Dedifferentiated amniotic fluid mesenchymal stem cell (primary cell): ENCODE measurements around the gene SMIM41.

Experiments used
- DNase-seq: peaks from one replicate; pipeline ENCODE4 v3.0.0-alpha.2; 2016; ENCODE audit errors: extremely low spot score

The SMIM41 gene

DNA sequence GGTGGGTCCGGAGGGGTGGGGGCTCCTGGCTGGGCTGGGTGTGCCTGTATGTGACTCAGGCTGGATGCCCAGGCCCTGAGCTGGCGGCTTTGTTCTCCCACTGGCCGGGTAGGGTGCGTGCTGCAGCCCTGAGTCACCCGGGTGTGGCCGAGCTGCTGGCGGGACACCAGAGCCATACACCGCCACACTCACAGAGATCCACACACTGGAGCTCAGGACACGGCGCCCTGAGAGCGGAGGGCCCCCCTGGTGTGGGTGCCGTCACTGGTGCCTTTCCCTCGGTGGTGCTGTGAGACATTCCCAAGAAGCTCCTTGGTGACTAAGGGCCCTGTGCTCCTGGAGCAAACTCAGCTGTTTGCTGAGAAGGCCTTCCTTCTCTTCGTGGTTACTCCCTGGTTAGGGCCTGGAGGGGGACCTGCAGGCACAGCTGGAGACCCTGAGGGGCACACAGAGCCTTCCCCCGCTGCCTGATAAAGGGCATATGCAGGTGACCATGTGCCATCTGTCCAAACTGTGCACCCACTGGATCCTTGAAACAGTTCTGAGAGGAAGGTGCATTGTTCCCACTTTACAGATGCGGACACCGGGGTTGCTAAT lies 68.0 kb downstream of the SMIM41 start:
- DNase-seq = peak; percentile 97

DNA sequence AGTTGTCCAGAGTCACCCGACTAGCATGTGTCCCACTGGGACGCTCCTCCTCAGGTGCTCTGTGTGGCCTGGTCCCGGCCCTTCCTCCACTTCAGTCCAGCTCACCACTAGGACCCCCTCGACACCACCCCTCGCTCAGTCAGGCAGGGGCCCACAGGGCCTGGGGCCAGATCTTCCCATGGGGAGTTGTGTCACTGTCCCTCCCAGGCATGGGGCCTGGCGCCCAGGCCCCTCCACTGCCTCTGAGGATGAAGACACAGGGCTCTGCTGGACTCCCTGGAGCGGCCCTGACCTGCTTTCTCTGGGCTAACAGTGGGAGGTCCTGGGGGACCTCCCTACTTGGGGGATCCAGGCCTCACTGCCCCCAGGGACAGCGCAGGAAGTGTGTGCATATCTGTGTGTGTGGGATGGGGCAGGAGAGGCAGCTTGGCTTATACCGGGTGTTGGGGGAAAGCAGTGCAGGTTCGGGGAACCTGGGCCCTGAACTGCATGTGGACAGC lies 68.5 kb downstream of the SMIM41 start:
- no peak for DNase-seq

DNA sequence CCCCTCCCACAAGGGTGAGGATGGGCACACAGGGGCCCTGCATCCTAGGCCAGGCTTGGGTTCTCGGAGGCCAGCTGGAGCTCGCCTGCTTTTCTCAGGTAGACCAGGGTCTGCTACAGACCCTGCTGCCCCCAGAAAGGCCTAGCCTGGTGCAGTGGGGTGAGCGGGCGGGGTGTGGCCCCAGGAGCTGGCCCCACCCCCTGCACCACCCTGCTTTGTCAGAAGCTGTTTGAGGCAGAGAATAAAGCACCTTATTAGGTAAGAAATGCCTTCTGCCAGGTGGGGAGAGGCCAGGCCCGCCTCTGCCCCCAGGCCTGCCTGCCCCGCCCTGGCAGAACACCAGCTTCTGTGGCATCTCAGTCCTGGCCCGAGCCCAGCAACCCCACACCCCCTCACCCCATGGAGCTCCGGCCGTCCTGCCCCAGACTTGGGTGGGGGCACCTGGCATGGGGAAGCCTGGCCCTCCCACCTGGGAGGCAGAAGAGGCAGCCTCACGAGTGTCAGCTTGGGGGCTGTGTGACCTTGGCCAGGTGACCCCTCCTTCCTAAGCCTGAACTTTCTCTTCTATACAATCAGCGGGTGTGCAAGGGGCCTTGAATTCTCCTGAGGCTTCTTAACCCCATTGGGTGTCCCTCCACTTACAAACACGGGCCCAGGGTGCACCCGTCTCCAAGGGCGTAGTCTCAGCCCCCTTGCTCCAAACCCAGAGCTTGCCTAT lies 69.1 kb downstream of the SMIM41 start:
- no peak for DNase-seq

DNA sequence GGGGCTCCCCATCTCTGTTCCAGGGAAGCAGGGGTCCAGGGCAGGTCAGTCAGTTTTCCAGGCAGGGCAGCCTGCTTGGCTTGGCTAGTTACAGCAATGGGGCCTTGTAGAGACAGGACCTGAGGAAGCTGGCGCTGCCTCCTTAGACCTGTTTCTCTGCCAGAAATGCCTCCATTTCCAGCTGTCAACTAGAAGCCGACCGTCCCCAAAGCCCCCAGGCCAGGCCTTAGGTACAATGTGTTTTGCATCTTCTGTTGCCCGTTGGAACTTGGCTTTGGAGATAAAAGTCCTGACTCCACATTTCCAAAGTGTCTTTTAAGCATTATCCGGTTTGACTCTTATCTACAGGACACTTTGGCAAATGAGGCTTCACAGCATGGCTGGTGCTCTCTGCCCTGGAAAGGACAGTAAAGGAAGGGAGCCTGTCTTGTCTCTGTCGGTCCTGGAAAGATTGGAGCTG lies 69.7 kb downstream of the SMIM41 start:
- DNase-seq = no peak

DNA sequence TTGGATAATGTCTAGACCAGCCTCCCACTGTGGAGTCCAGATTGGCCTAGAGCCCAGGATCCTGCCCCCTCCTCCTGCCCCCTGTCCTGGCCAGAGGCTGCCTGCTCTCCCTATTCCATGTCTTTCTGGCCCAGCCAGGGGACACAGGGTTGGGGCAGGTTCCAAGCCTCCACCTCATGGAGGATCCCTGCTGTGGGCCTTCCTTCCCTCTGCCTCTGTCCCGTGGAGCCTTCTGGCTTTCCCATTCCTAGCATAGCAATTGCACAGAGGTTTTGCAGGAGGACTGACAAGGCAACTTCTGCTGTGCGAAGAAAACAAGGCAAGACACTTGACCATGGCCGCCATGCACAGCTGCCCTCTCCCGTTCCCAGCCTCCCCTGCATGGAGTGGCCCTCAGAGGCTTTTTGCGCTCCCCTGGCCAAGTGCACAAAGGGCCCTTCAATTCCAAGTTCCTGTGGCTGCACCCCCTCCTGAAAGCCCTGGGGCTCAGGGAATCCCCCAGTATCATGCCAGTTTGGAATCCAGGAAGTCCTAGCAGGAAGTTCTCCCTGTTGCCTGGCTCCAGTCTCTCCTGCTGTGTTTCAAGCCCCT lies 70.2 kb downstream of the SMIM41 start:
- DNase-seq = no peak

DNA sequence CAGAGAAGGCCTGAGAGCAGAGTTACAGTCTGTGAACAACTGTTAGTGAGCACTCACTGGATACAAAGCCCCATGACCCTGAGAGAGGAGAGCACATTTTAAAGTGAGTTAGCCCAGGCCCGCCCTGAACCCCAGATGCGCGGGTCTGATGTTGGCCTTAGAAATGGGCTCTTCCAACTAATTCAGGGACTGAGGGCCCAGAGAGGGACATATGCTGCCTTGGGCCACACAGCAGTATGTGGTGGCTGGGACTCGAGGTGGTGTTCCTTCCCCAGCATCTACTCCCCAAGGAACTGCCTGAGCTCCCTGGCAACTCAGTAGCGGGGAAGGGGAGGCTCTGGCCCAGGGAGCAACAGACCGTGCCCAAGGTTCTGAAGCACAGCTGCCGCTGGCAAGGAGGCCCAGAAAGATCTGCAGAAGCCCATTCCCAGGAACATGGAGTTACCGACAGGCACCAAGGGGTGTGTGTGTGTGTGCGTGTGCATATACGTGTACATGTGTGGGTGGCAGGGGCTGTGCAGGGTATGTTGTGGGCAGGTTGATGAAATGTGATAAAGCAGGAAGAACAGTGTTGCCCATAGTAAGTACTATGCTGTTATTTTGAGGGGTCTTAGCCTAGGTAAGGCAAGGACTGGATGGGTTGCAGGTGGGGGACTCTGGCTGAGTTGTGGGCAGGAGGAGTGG lies 71.8 kb downstream of the SMIM41 start:
- DNase-seq = no peak

DNA sequence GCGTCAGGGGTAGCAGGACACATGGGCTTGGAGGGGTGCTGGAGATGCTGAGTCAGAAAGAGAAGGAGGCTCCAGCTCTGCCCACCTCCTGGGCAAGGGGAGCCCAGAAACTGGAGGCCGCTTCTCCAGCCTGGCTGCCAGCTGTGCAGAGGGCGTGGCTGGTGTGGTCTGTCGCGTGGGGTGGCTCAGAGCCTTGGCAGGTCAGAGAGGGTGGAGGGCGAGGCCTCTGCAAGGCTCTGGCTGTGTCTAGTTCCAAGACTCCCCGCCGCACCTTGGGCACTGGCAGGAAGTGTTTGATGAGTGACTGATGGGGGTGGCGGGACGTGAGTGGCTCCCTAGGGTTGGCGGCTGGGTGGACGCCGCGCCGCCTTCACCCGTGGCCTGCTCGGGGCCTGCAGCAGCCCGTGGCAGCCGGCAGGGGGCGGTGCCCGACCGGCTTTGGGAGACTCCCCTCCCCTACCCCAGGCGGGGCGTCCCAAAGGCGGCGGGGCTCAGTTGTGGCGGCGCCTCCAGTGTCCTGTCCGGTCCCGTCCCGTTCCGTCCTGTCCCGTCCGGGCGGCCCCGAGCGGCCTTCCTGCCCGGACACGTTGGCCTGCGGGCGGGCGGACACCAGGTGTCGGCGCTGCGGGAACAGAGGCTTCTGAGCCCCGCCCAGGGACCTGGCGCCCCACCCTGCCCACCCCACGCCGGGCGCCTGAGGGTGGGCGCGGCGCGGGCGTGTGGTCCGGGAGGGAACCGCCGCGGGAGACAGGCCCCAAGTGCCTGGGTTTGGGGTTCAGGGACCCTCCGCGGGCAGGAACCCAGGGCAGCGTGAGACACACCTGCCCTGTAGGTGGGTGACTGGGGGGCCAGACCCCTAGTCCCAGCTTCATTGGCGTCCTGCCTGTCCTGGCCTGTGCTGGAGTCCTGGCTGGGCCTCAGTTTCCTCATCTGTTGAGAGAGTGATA lies 72.6 kb downstream of the SMIM41 start:
- DNase-seq = no peak

DNA sequence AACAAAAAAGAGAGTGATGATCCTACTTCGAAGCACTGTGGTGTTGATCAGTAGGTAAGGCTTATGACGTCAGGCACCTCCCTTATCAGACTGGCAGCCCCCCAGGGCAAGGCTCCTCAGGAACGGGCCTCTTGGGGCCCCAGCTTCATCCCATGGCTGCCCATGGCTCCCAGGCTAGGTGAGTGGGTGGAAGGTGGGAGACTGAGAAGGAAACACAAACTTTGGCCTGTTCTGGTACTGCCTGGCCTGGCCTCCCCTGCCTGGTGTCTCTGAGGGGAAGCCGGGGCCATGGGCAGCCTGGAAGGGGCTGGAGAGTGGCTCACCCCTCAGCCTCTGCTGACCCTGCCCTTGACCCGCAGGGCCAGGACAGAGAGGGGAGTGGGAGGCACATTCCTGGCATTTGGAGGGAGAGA lies 73.4 kb downstream of the SMIM41 start:
- DNase-seq = no peak

DNA sequence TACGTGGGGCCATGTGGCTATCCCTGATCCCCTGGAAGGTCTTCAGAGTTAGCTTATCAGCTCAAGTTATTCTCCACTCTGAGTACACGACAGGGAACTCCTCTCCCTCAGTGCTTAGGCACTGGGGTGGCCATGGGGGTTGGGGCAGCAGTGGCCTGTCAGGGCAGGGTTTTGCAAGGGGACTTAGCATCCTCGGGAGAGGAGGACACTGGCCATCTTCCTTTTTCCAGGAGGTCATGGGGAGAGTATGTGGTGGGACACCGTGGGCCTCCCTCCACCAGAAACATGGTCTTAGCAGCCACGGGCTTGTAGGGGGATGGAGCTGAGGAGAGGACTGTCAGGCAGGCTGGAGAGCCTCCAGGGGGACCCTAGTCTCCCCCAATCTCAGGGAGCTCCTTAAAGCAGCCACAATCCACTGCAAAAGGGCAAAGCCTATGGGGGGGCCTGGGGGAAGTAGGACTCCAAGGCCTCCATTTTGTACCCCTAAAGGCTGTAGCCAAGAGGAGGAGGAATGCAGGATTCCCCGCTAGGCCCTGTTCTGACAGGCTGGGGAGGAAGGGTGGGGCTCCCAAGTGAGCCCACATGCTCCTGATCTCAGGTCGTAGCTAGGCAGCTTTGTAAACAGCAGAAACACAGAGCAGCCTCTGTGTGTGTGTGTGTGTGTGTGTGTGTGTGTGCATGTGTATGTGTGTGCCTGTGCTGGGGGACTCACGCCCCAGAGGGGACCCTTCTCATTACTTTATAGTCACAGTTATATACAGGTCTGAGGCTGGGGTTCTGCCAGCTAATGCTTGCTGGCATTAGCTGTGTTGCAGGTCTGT lies 75.8 kb downstream of the SMIM41 start:
- DNase-seq = no peak

DNA sequence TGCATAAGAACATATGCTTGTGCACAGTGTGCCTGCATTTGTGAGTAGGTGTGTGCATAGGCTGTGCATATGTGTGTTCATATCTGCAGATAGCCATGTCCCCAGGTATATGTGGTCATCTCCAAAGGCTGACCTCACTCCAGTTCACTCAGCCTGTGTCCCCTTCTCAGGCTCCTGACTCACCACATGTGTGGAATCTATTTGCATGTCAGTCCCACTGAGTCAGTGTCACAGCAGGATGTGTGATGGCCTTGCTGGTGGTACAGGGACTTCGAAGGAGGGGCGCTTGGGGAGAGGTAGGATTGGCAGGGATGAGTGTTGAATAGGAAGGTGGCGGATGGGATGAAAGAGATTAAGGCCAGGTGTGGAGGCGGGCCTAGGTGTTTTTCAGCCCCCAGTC lies 76.8 kb downstream of the SMIM41 start:
- DNase-seq = no peak

DNA sequence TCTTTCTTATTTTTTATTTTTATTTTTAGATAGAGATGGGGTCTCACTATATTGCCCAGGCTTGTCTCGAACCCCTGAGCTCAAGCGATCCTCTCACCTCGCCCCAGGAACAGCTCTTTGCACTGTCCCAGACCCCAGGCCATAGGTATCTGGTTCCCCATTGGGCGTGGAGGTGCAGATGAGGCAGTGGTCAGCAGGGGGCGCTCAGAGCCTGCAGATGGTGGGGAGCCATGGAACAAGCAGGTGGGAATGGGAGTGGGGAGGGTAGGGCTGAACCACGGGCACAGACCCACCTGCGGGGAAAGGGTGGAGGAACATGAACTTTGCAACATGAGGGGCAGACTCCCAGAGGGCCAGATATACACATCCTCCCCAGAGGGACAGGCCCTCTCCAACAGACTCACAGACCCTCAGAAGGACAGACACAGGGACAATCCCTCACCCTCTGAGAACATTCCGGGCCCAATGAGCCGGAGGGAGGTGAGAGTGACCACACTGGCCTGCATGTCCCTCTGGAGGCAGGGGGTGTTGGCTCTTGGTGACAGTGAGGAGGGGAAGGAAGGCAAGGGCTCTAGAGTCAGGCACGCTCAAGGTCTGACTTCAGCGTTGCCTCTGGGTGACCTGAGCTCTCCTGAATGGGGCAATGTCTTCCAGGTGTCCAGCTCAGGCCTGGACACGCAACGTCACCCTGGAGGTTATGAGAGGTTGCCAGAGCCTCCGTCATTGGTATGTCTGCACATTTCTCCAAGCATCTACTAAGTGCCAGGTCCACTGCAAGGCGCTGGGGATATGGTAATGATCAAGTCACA lies 77.5 kb downstream of the SMIM41 start:
- peak; percentile 28 for DNase-seq

DNA sequence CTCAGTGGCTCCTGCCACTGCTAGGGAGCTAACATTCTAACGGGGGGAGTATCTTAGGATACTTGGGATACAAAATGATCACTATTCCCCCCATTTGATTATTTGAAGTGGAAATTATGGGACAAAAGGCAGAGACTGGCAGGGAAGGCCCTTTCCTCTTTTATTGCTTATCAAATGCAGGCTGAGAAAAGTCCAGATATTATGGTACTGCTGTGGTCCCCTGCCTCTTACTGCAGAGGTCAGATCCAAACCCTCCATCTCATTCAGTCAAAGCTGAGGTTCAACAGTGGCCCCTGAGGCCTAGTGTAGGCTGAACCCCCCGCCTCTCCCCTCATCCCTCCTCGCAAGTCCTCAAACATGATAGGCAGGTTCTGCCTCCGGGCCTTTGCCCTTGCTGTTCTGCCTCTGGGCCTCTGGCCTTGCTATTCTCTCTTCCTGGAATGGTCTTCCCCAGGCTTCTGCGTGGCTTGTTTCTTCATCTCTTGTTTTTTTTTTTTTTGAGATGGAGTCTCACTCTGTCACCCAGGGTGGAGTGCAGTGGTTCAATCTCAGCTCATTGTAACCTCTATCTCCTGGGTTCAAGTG lies 78.2 kb downstream of the SMIM41 start:
- DNase-seq = no peak
